HG03558 (cell line): ENCODE results near the gene GFOD1.

Experiments used
- ATAC-seq: cut with Tn5 transposase; IDR thresholded peaks from one replicate; pipeline ENCODE4 v1.9.1; 2021; ENCODE audit warnings: moderate number of reproducible peaks; ENCODE audit not compliant: unreplicated experiment; ENCODE audit errors: extremely low read depth

Gene GFOD1

GRCh38 chr6:13412639-13413465, 74.5 kb downstream of the GFOD1 start:
- no peak for ATAC-seq

DNA sequence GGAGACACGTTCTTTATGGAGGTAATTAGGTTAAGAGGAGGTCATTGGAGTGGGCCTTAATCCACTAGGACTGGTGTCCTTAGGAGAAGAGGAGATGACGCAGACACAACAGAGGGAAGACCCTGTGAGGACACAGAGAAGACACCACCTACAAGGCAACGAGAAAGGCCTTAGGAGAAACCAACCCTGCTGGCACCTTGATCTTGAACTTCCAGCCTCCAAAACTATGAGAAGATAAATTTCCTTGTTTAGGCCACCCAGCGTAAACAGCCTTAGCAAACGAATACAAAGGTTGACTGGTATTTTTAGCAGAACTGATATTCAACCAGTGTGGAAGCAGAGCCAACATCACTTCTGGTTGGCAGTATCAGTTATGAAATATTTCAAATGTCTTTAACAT, 75.2 kb downstream of the GFOD1 start:
- ATAC-seq: no peak

DNA sequence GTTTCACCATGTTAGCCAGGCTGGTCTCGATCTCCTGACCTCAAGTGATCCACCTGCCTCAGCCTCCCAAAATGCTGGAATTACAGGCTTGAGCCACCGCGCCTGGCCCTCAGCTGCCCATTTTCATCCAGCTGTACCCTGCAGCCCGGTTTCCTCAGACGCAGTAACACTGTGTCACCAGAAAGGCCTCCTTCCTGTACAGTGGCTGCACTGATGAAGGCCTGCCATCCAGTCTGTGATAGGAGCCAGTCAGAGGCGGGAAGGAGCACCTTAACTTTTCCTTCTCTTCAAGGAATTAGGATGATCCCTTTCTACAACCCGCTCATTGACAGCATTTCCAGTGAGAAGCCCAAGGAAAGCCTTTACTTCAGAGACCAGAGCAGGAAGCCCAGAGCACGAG, 75.9 kb downstream of the GFOD1 start:
- ATAC-seq: no peak

- no peak for ATAC-seq
Measured at GRCh38 chr6:13409991-13410390, 77.4 kb downstream of the GFOD1 start.

- no peak for ATAC-seq
Measured at GRCh38 chr6:13407709-13408695, 79.4 kb downstream of the GFOD1 start.

- no peak for ATAC-seq
Measured at GRCh38 chr6:13407368-13407708, 80.1 kb downstream of the GFOD1 start.

GRCh38 chr6:13406781-13407180, 80.6 kb downstream of the GFOD1 start:
- ATAC-seq: no peak

GRCh38 chr6:13405961-13406477, 81.4 kb downstream of the GFOD1 start:
- ATAC-seq: no peak

DNA sequence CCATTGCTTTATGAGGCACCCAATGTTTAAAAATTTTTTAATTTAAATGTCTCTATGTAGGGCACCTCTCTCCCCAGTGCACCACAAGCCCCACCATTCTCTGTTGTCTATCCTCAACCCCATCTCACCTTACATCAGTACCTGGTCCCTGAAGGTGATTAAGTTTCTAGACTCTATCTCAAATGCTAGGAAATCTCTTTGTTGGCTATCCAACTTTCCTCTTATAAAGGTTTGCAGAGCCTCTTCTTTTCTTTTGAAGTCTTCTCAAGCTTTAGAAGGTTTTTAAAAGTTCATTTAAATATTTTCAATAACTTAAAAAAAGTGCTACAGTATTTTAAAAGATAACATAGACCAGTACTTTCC, 82.5 kb downstream of the GFOD1 start:
- no peak for ATAC-seq

GRCh38 chr6:13404228-13404891, 83.0 kb downstream of the GFOD1 start:
- no peak for ATAC-seq

GRCh38 chr6:13402711-13403110, 84.7 kb downstream of the GFOD1 start:
- ATAC-seq: no peak

GRCh38 chr6:13400772-13401171, 86.6 kb downstream of the GFOD1 start:
- no peak for ATAC-seq

GRCh38 chr6:13398421-13398994, 88.9 kb downstream of the GFOD1 start:
- ATAC-seq: no peak

DNA sequence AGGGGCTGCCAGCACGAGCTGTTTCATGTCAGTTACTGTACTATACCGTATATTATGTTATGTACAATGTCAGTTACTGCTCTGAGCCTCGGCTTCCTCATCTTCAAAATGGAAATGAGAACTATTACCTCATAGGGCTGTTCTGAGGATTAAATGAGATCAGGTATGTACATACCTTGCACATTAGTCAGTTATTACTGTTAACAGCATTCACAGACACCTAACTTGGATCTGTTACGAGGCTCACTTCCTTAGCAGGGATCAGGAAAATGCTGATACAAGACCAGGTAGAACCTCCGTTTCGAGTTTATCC, 89.4 kb downstream of the GFOD1 start:
- no peak for ATAC-seq

DNA sequence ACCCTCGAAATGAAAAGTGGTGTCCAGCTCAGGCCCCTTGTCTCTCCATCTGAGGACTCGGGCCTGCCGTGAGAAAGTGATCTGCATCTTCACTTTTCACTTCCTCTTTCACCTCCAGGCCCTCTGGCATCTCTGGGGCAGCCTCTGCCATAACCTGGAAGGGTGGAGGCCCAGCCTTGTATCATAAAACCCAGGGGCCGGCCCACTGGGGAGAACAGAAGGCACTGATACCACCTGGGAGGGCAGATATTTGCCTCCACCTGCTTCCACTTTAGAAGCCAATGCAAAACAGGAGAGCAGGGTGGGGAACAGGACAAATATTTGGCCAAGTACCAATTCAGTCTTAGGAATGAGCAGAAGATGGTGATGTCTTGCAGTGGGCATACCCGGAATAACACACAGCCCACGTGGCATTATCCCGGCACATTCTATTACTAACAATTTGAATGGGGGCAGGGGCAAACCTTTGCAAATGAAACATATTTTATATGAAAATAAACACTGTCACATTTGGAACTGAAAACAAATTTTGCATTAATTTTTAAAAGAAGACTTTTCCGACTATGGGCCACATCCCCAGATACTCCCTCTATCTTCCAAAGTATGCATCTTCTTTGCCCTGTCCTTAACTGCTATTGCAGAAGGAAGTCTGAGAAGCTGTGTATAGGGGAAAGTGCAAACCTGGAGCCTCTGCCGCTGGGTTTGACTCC, 89.9 kb downstream of the GFOD1 start:
- no peak for ATAC-seq

DNA sequence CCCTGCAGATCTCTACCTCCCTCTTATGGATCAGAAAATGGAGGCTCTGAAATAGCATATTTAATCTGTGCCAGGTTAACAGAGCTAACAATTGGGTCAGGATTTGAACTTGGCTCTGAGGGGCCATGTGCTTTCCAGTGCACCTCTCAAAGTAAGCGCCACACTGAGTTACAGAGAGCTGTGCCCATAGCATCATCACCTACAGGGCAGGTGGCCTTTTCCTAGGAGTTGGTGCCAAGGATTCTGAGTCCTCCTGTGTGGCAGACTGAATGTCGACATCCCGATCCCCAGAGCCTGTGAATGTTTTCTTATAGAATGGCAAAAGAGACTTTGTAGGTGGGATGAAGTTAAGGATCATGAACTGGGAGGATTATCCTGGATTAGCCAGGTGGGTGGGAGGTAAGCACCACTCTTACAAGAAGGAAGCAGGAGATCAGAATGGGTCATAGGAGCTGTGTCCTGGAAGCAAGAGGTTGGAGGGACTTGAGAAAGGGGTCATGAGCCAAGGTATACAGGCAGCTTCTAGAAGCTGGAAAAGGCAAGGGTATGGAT, 91.1 kb downstream of the GFOD1 start:
- ATAC-seq: no peak

GRCh38 chr6:13395272-13396237, 91.8 kb downstream of the GFOD1 start:
- ATAC-seq: no peak

GRCh38 chr6:13392462-13392861, 94.9 kb downstream of the GFOD1 start:
- no peak for ATAC-seq
